DOHH2 (cell line): ENCODE measurements around the gene ABAT.

Source experiments
- EZH2phosphoT487 ChIP-seq: fragments of 200-600 bp; sonication (generic); IDR thresholded peaks from 2 replicates; pipeline ENCODE4 v1.6.1; 2017; ENCODE audit warnings: borderline replicate concordance, mild to moderate bottlenecking, antibody characterized with exemption, low read length, moderate library complexity, mixed read lengths
- TF ChIP-seq, protein P1 (sequence below): fragments of 200-600 bp; sonication (generic); IDR thresholded peaks from one replicate; pipeline ENCODE4 v1.5.1; 2014; ENCODE audit warnings: antibody characterized with exemption, mild to moderate bottlenecking, low read depth, low read length; ENCODE audit not compliant: poor library complexity, severe bottlenecking

DNA sequence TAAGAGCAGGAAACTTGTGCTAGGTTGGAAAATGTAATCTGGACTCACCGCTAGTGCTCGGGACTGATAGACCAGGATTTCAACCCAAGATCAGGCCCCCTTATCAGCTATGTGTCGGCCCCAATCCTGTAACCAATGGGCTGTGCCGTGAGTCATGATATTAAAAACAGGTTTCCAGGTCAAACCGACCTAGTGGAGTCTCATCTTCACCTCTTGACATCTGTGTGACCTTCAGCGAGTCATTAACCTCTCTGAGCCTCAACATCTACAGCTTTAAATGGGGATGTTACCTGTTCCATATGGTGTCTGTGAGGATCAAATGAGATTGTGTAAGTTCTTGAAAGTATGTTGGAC is 123.7 kb downstream of the ABAT start:
- TF ChIP-seq, protein P1, sequence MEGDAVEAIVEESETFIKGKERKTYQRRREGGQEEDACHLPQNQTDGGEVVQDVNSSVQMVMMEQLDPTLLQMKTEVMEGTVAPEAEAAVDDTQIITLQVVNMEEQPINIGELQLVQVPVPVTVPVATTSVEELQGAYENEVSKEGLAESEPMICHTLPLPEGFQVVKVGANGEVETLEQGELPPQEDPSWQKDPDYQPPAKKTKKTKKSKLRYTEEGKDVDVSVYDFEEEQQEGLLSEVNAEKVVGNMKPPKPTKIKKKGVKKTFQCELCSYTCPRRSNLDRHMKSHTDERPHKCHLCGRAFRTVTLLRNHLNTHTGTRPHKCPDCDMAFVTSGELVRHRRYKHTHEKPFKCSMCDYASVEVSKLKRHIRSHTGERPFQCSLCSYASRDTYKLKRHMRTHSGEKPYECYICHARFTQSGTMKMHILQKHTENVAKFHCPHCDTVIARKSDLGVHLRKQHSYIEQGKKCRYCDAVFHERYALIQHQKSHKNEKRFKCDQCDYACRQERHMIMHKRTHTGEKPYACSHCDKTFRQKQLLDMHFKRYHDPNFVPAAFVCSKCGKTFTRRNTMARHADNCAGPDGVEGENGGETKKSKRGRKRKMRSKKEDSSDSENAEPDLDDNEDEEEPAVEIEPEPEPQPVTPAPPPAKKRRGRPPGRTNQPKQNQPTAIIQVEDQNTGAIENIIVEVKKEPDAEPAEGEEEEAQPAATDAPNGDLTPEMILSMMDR = no peak
- no peak for TF ChIP-seq EZH2phosphoT487
